Naive B cell (primary cell): ENCODE measurements around the gene GDF3. TPM values are rescaled to one million over a fixed set of nuclear protein-coding genes. Genes with fewer than 3 reads are reported as not detected.
"Not testable (repeated sequence)": the region's sequence is repeated elsewhere in the genome, so short reads cannot be mapped to it uniquely, and the experiment has no call there.

Source experiments
- ATAC-seq, 2 donors: fragments of 150-1000 bp; cut with Tn5 transposase; 2 replicates each; pipeline ENCODE4 v1.10.0; 2021; ENCODE audit warnings: low read depth in 2 of 2, mild to moderate bottlenecking in 2 of 2, moderate library complexity in 2 of 2
- DNase-seq: peaks from one replicate; pipeline ENCODE4 v3.0.0; 2022
- H3K27ac Mint-ChIP-seq, 6 donors: one replicate each; pipeline ENCODE4 v1.8.0; 2020 to 2022; ENCODE audit warnings: mild to moderate bottlenecking in 6 of 6, mixed read lengths in 6 of 6, moderate library complexity in 5 of 6, inconsistent platforms in 2 of 6
- H3K27me3 Mint-ChIP-seq, 3 donors: one replicate each; pipeline ENCODE4 v1.8.0; 2021 to 2022; ENCODE audit warnings: mixed read lengths in 3 of 3, mild to moderate bottlenecking in 1 of 3
- H3K36me3 Mint-ChIP-seq, 2 donors: one replicate each; pipeline ENCODE4 v1.8.0; 2020 to 2022; ENCODE audit warnings: mixed read lengths in 2 of 2, inconsistent platforms in 1 of 2, mild to moderate bottlenecking in 1 of 2
- H3K4me1 Mint-ChIP-seq, 3 donors: one replicate each; pipeline ENCODE4 v1.8.0; 2020 to 2022; ENCODE audit warnings: mixed read lengths in 3 of 3, inconsistent platforms in 1 of 3, mild to moderate bottlenecking in 1 of 3, moderate library complexity in 1 of 3
- H3K4me3 Mint-ChIP-seq, 8 donors: one replicate each; pipeline ENCODE4 v1.8.0; 2020 to 2022; ENCODE audit warnings: mild to moderate bottlenecking in 8 of 8, mixed read lengths in 8 of 8, moderate library complexity in 8 of 8, inconsistent platforms in 2 of 8
- H3K9me3 Mint-ChIP-seq, 7 donors: one replicate each; pipeline ENCODE4 v1.8.0; 2020 to 2022; ENCODE audit warnings: mixed read lengths in 7 of 7, mild to moderate bottlenecking in 5 of 7, inconsistent platforms in 2 of 7, moderate library complexity in 1 of 7
- polyA plus RNA-seq, 6 donors: library from polyadenylated mRNA; unstranded; fragments of 300-500 nt; fragmentation: Illumina TruSeq; gene quantifications; one replicate each; pipeline ENCODE4 v1.2.3, GENCODE V29; 2021; ENCODE audit warnings: low read depth in 6 of 6

GDF3 gene
- polyA plus RNA-seq, 6 donors from 2014 or later: not detected

- H3K36me3 Mint-ChIP-seq: no peaks in the 10 kb centered on the region
- H3K27me3 Mint-ChIP-seq: peaks cover 18 to 39% (median 29%) of the 10 kb centered on the region in 3 donors
- ATAC-seq (no peak), DNase-seq (no peak)
- no peak overlapping the region for H3K4me3 Mint-ChIP-seq
- no peaks in the 10 kb centered on the region for H3K9me3 Mint-ChIP-seq
- H3K27ac Mint-ChIP-seq: no peak overlapping the region
- peaks cover 13 to 22% (median 20%) of the 10 kb centered on the region in 3 donors for H3K4me1 Mint-ChIP-seq
These were observed 879 bp downstream of the GDF3 start for GRCh38 chr12:7694556-7695236.

DNA sequence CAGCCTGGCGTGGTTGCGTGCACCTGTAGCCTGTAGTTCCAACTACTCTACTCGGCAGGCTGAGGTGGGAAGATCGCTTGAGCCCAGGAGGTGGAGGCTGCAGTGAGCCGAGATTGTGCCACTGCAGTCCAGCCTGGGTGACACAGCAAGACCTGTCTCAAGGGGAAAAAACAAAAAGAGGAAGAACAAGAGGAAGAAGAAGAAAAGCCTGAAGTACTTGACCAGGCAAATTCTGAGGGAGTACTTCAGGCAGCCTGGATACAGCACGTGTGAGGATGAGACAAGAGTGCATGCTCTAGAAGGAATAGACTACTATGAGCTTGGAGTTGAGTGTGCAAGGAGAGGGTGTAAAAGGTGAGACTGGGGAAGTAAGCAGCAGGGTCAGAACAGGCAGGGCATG, 1.8 kb downstream of the GDF3 start:
- H3K9me3 Mint-ChIP-seq: no peaks in the 10 kb centered on the region
- DNase-seq (no peak), ATAC-seq (no peak)
- peak overlapping the region in 1 of 8 donors; percentile 68 for H3K4me3 Mint-ChIP-seq
- H3K36me3 Mint-ChIP-seq: no peaks in the 10 kb centered on the region
- H3K4me1 Mint-ChIP-seq: peaks cover 13 to 22% (median 20%) of the 10 kb centered on the region in 3 donors
- peaks cover 18 to 40% (median 29%) of the 10 kb centered on the region in 3 donors for H3K27me3 Mint-ChIP-seq
- peak overlapping the region in 2 of 6 donors; percentile 27 to 68 for H3K27ac Mint-ChIP-seq

DNA sequence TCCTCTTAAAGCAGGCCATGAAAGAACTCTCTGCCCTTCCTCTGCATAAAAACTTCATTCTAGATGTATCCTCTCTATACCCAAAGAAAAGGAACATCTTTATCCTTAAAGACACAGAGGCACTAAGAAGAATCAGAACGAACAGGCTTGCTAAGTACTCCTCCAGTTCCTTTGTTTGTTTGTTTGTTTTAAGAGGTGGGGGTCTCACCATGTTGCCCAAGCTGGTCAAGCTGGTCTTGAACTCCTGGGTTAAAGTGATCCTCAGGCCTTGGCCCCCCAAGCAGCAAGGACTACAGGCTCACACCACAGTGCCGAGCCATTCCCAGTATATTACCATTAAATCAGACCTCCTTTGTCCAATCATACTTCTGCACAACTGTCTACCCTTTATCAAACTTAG, 14.0 kb downstream of the GDF3 start:
- peaks cover 9 to 13% (median 10%) of the 10 kb centered on the region in 3 donors for H3K4me1 Mint-ChIP-seq
- H3K4me3 Mint-ChIP-seq: no peak overlapping the region
- no peaks in the 10 kb centered on the region for H3K27me3 Mint-ChIP-seq
- DNase-seq (no peak), ATAC-seq (no peak)
- H3K27ac Mint-ChIP-seq: peak overlapping the region in 1 of 6 donors; percentile 57
- no peaks in the 10 kb centered on the region for H3K36me3 Mint-ChIP-seq
- H3K9me3 Mint-ChIP-seq: no peaks in the 10 kb centered on the region

DNA sequence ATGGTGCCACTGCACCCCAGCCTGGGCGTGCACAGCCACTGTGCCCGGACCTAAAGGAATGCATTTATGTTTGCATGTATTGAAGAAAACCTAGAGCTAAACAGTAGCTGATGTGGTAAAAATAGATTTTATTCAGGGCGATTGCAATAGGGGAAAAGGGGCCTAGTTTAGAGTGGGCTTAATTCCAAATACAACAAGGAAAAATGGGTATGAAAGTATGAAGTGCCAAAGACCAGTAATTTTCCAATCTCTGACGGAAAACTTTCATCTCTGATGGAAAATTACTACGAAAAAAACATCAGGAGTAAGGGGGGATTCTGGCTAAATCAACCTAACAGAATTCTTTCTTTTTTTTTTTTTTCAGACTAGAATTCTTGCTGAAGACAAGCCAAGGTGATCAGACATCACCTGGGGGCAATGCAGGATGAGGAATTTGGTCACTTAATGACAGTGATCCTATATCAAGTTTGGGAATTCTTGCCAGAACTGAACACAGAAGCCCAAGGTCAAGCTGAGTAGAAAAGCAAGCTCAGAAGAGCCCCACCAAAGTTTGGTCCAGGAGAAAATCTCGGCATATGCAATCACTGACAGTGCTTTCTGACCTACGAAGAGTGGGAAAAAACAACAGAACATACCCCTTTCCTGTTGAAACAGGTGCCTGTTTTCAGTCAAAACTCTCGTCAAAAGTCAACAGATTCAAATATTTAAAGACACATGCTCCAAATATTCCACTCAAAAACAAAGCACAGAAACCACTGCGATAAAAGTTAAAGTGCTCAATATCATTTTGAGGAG, 16.1 kb downstream of the GDF3 start:
- DNase-seq: no peak
- ATAC-seq: no peak

DNA sequence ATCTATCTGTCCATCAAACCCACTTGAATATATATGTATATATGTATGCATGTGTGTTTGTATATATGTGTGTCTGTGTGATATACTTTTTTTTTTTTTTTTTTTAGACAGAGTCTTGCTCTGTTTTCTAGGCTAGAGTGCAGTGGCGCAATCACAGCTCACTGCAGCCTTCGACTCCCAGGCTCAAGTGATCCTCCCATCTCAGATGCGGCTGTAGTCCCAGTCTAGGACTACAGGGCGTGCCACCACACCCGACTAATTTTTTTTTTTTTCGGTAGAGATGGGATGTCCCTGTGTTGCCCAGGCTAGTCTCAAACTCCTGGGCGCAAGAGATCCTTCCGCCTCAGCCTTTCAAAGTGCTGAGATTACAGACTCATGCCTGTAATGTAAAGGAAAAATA, 16.8 kb downstream of the GDF3 start:
- no peak overlapping the region for H3K4me3 Mint-ChIP-seq
- no peaks in the 10 kb centered on the region for H3K27me3 Mint-ChIP-seq
- no peak overlapping the region for H3K27ac Mint-ChIP-seq
- peaks cover 19 to 38% (median 25%) of the 10 kb centered on the region in 3 donors for H3K4me1 Mint-ChIP-seq
- H3K9me3 Mint-ChIP-seq: no peaks in the 10 kb centered on the region
- DNase-seq (no peak), ATAC-seq (no peak)
- H3K36me3 Mint-ChIP-seq: no peaks in the 10 kb centered on the region

More for the DNA sequence above, 16.1 kb downstream of the GDF3 start:
- no peak overlapping the region for H3K4me3 Mint-ChIP-seq
- no peaks in the 10 kb centered on the region for H3K36me3 Mint-ChIP-seq
- H3K9me3 Mint-ChIP-seq: no peaks in the 10 kb centered on the region
- peaks cover 19 to 34% (median 25%) of the 10 kb centered on the region in 3 donors for H3K4me1 Mint-ChIP-seq
- no peaks in the 10 kb centered on the region for H3K27me3 Mint-ChIP-seq
- H3K27ac Mint-ChIP-seq: peak overlapping the region in 1 of 6 donors; percentile 34

DNA sequence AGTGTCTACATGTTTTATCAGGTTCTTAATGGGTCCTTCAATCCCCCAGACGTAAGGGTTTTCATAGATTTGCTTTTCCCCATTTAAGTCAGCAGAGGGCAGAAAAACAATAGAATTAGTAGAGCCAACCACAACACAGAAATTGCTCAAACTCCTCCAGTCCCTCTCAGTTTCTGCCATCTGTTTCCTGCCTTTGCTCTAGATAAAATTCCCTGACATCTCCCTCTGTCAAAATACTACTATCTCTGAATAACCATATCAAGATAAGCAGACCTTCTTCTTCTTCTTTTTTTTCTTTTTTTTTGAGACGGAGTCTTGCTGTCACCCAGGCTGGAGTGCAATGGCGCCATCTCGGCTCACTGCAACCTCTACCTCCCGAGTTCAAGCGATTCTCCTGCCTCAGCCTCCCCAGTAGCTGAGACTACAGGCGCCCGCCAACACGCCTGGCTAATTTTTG, 18.1 kb downstream of the GDF3 start:
- not testable (repeated sequence) for H3K36me3 Mint-ChIP-seq, H3K9me3 Mint-ChIP-seq, H3K27me3 Mint-ChIP-seq
- peaks cover 19 to 38% (median 25%) of the 10 kb centered on the region in 3 donors for H3K4me1 Mint-ChIP-seq
- peak overlapping the region in 5 of 6 donors; percentile 1 to 82 (median 47) for H3K27ac Mint-ChIP-seq
- peak overlapping the region; percentile 0 to 82 (median 44) for H3K4me3 Mint-ChIP-seq
- DNase-seq (peak; percentile 32), ATAC-seq (peak; percentile 54 to 55)

- Mint-ChIP-seq H3K4me3 (peak overlapping the region; percentile 37 to 85 (median 68)), H3K27ac (peak overlapping the region; percentile 83 to 99 (median 94)), H3K4me1 (peaks cover 19 to 38% (median 25%) of the 10 kb centered on the region in 3 donors)
- H3K36me3 Mint-ChIP-seq, H3K27me3 Mint-ChIP-seq, H3K9me3 Mint-ChIP-seq: not testable (repeated sequence)
- DNase-seq: peak; percentile 55
- ATAC-seq: peak; percentile 95 to 96
These were observed 20.1 kb downstream of the GDF3 start for GRCh38 chr12:7675455-7675854.

DNA sequence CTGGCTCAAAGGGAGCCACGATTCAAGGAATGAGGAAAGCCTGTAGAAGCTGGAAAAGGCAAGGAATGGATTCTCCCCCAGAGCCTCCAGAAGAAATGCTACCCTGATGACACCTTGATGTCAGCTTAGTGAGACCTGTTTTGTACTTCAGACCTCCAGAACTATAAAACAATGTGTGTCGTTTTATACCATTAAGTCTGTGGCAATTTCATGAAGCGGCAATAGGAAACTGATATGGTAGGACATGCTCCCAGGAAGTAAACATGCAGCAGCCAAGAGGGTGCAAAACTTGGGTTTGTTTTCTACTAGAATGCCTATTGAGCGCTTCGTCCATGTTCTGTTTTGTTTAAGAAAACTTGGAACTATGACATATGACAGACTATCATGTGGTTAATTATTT, 27.4 kb downstream of the GDF3 start:
- ATAC-seq (no peak), DNase-seq (no peak)
- Mint-ChIP-seq H3K4me1 (no peaks in the 10 kb centered on the region), H3K36me3 (no peaks in the 10 kb centered on the region), H3K27ac (peak overlapping the region in 1 of 6 donors; percentile 44), H3K4me3 (no peak overlapping the region), H3K9me3 (peaks cover 0 to 2% (median 0%) of the 10 kb centered on the region in 7 donors), H3K27me3 (no peaks in the 10 kb centered on the region)

- H3K36me3 Mint-ChIP-seq: no peaks in the 10 kb centered on the region
- peaks cover 0 to 2% (median 0%) of the 10 kb centered on the region in 7 donors for H3K9me3 Mint-ChIP-seq
- ATAC-seq (no peak), DNase-seq (no peak)
- no peaks in the 10 kb centered on the region for H3K27me3 Mint-ChIP-seq
- no peak overlapping the region for H3K4me3 Mint-ChIP-seq
- peak overlapping the region in 1 of 6 donors; percentile 19 for H3K27ac Mint-ChIP-seq
- no peaks in the 10 kb centered on the region for H3K4me1 Mint-ChIP-seq
These were observed 28.4 kb downstream of the GDF3 start for GRCh38 chr12:7667125-7667524.

GRCh38 chr12:7666595-7666994, 29.0 kb downstream of the GDF3 start:
- peaks cover 0 to 2% (median 0%) of the 10 kb centered on the region in 7 donors for H3K9me3 Mint-ChIP-seq
- no peaks in the 10 kb centered on the region for H3K36me3 Mint-ChIP-seq
- no peak for ATAC-seq
- no peaks in the 10 kb centered on the region for H3K4me1 Mint-ChIP-seq
- no peak for DNase-seq
- peak overlapping the region in 1 of 6 donors; percentile 8 for H3K27ac Mint-ChIP-seq
- H3K27me3 Mint-ChIP-seq: no peaks in the 10 kb centered on the region
- no peak overlapping the region for H3K4me3 Mint-ChIP-seq

GRCh38 chr12:7661741-7662140, 33.8 kb downstream of the GDF3 start:
- no peak for ATAC-seq
- no peaks in the 10 kb centered on the region for H3K27me3 Mint-ChIP-seq
- DNase-seq: no peak
- H3K27ac Mint-ChIP-seq: no peak overlapping the region
- H3K4me3 Mint-ChIP-seq: no peak overlapping the region
- H3K9me3 Mint-ChIP-seq: no peaks in the 10 kb centered on the region
- H3K36me3 Mint-ChIP-seq: no peaks in the 10 kb centered on the region
- H3K4me1 Mint-ChIP-seq: peaks cover 8 to 14% (median 9%) of the 10 kb centered on the region in 3 donors

DNA sequence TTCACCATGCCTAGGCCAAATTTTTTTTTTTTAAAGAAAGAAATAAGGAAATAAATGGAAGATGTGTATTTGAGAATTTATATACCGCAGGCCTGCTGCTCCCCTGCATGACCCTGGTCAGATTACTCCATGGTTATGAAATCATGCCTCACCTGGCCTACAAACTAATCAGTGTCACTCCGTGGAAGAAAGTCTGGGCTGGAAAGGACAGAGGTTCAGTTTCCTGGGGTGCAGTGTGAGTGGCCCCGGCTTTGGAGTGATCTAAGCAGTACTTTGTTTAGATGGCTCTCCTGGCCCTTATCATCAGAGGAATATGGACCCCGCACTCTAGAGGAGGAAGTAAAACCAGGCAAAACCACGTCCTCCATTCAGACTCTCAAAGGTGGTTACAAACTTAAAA, 39.5 kb downstream of the GDF3 start:
- DNase-seq (no peak), ATAC-seq (peak in 1 of 2 donors; percentile 36)
- Mint-ChIP-seq H3K9me3 (no peaks in the 10 kb centered on the region), H3K27me3 (no peaks in the 10 kb centered on the region), H3K4me1 (peaks cover 12 to 23% (median 22%) of the 10 kb centered on the region in 3 donors), H3K27ac (peak overlapping the region in 1 of 6 donors; percentile 65), H3K4me3 (no peak overlapping the region), H3K36me3 (no peaks in the 10 kb centered on the region)

- DNase-seq: no peak
- H3K27ac Mint-ChIP-seq: peak overlapping the region in 1 of 6 donors; percentile 22
These were observed 45.5 kb downstream of the GDF3 start for GRCh38 chr12:7650091-7650490.

DNA sequence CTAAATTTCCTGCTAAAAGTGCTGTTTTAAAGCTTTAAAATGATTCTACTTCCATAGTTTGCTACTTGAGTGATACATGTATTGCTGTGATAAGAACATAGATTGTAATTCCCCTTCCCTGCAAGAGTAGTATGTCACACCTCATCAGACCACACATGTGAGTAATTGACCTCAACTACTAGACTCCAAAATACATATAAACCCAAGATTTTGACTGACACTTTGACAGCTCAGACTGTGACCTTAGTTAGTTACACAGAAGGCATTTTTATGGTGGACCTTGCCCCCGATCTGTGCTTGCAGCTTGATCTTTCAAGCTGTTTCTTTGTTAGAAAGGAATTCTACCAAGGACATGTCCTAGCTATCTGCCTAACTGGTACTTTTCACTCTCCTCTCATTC, 48.5 kb downstream of the GDF3 start:
- Mint-ChIP-seq H3K9me3 (no peaks in the 10 kb centered on the region), H3K27ac (no peak overlapping the region), H3K36me3 (no peaks in the 10 kb centered on the region), H3K27me3 (no peaks in the 10 kb centered on the region), H3K4me3 (no peak overlapping the region), H3K4me1 (peaks cover 5 to 13% (median 12%) of the 10 kb centered on the region in 3 donors)
- no peak for DNase-seq
- ATAC-seq: no peak

More at GRCh38 chr12:7650091-7650490, 45.5 kb downstream of the GDF3 start:
- no peak for ATAC-seq
- Mint-ChIP-seq H3K4me1 (peaks cover 9 to 19% (median 14%) of the 10 kb centered on the region in 3 donors), H3K27me3 (no peaks in the 10 kb centered on the region), H3K36me3 (no peaks in the 10 kb centered on the region), H3K4me3 (no peak overlapping the region), H3K9me3 (no peaks in the 10 kb centered on the region)
